AG09309 (cell line): ENCODE measurements around the gene CACNA1A.

Experiments used
- DNase-seq: peaks from one replicate; pipeline ENCODE4 v3.0.0-alpha.2; 2010; ENCODE audit warnings: low read depth
- H3K4me3 ChIP-seq: 2 replicates; pipeline ENCODE4 v1.5.1; 2011; ENCODE audit warnings: mild to moderate bottlenecking, low read depth, low read length, moderate library complexity; ENCODE audit not compliant: control insufficient read depth
- CTCF ChIP-seq: IDR thresholded peaks from 2 replicates; pipeline ENCODE4 v1.5.1; 2011; ENCODE audit warnings: mild to moderate bottlenecking, low read depth, low read length, inconsistent platforms; ENCODE audit not compliant: insufficient read depth, control insufficient read depth; ENCODE audit errors: missing control alignments

Gene CACNA1A

GRCh38 chr19:13506471-13506820 lies at the start of gene CACNA1A:
Gene CACNA1A (minus strand): TSS chr19:13506479. CDS start chr19:13506224, 255 bp downstream.
- H3K4me3 ChIP-seq = peak within 1 kb of the TSS; percentile 51
- TF ChIP-seq CTCF = peak; percentile 11
- DNase-seq = peak; percentile 5

GRCh38 chr19:13554506-13555240 lies 48.4 kb upstream of the CACNA1A start:
- H3K4me3 ChIP-seq = no peak overlapping the region
- TF ChIP-seq CTCF = no peak
- DNase-seq = no peak

- DNase-seq = no peak
- H3K4me3 ChIP-seq = no peak overlapping the region
- TF ChIP-seq CTCF = no peak
Measured at GRCh38 chr19:13553880-13554400, 47.7 kb upstream of the CACNA1A start.

GRCh38 chr19:13548131-13548530 lies 41.9 kb upstream of the CACNA1A start:
- DNase-seq = no peak
- no peak for TF ChIP-seq CTCF
- H3K4me3 ChIP-seq = no peak overlapping the region

GRCh38 chr19:13547102-13547501 lies 40.8 kb upstream of the CACNA1A start:
- DNase-seq = no peak
- TF ChIP-seq CTCF = no peak
- no peak overlapping the region for H3K4me3 ChIP-seq

GRCh38 chr19:13544423-13544822 lies 38.1 kb upstream of the CACNA1A start:
- no peak for TF ChIP-seq CTCF
- no peak overlapping the region for H3K4me3 ChIP-seq
- DNase-seq = no peak

- TF ChIP-seq CTCF = no peak
- no peak for DNase-seq
- H3K4me3 ChIP-seq = no peak overlapping the region
Measured at GRCh38 chr19:13541554-13541953, 35.3 kb upstream of the CACNA1A start.
